Neuron (in vitro differentiated cells): ENCODE data around the gene SLC25A47.
"Not testable (repeated sequence)": the region's sequence is repeated elsewhere in the genome, so short reads cannot be mapped to it uniquely, and the experiment has no call there.

ENCODE experiments used
- H2AFZ ChIP-seq: one replicate; pipeline ENCODE4 v1.6.1; 2013; ENCODE audit warnings: low read depth, mild to moderate bottlenecking, inconsistent platforms, low read length, moderate library complexity
- H3K27me3 ChIP-seq: one replicate; pipeline ENCODE4 v1.6.1; 2013; ENCODE audit warnings: low read length; ENCODE audit not compliant: insufficient read depth
- H3K36me3 ChIP-seq: one replicate; pipeline ENCODE4 v1.6.1; 2013; ENCODE audit warnings: low read length; ENCODE audit not compliant: insufficient read depth
- H3K4me1 ChIP-seq: one replicate; pipeline ENCODE4 v1.6.1; 2013; ENCODE audit warnings: low read length; ENCODE audit not compliant: insufficient read depth
- H3K4me3 ChIP-seq: 2 replicates; pipeline ENCODE4 v1.5.1; 2013; ENCODE audit warnings: mild to moderate bottlenecking, low read length, moderate library complexity
- H3K9me3 ChIP-seq: one replicate; pipeline ENCODE4 v1.6.1; 2013; ENCODE audit warnings: low read length

Gene SLC25A47

GRCh38 chr14:100285913-100286400 lies 37.2 kb upstream of the SLC25A47 start:
- Histone ChIP-seq H3K4me3 (no peak overlapping the region), H3K36me3 (peaks cover 16% of the 10 kb centered on the region), H3K27me3 (no peaks in the 10 kb centered on the region), H3K9me3 (no peaks in the 10 kb centered on the region), H3K4me1 (peaks cover 6% of the 10 kb centered on the region), H2AFZ (no peak overlapping the region)

- Histone ChIP-seq H2AFZ (no peak overlapping the region), H3K36me3 (peaks cover 16% of the 10 kb centered on the region), H3K4me3 (no peak overlapping the region), H3K4me1 (peaks cover 8% of the 10 kb centered on the region), H3K27me3 (no peaks in the 10 kb centered on the region), H3K9me3 (no peaks in the 10 kb centered on the region)
Measured at GRCh38 chr14:100286484-100287191, 36.5 kb upstream of the SLC25A47 start.

DNA sequence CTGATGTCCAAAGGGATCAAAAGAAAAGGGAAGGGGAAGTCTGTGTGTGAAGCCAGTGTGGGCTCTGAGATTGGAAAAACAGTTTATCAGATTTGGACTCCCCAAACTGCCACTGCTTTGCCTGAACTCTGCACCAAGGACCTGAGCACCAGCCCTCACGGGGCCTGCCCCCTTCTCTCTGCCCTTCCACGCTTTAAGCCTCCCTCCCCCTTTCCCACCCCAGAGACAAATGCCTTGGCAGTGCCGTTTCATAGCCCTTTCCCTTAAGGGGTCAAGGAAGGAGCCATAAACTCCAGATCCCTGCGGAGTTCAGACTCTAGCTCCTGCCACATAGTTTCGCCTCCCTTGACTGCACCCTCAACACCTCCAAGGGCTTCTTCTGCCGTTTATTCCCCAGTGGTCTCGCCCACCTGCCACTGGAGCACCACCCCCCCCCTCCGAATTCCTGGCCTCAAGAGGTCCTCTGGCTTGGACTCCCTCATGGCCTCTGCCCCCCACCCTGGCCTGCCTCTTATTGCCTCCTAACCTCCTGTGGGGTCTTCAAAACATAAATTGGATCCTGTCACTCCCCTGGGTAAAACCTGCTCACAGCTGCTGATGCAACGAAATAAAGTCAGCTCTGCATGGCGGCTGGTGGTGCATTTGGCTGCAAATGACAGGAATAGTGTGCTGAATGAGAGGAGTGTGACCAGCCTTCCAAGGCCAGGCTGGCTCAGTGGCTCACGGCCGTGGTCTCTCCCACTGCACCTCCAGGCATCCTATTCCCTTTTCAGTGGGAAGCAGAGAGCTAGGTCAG lies 35.7 kb upstream of the SLC25A47 start:
- no peaks in the 10 kb centered on the region for H3K9me3 ChIP-seq
- peaks cover 8% of the 10 kb centered on the region for H3K4me1 ChIP-seq
- no peak overlapping the region for H3K4me3 ChIP-seq
- no peak overlapping the region for H2AFZ ChIP-seq
- H3K27me3 ChIP-seq = no peaks in the 10 kb centered on the region
- peaks cover 21% of the 10 kb centered on the region for H3K36me3 ChIP-seq

DNA sequence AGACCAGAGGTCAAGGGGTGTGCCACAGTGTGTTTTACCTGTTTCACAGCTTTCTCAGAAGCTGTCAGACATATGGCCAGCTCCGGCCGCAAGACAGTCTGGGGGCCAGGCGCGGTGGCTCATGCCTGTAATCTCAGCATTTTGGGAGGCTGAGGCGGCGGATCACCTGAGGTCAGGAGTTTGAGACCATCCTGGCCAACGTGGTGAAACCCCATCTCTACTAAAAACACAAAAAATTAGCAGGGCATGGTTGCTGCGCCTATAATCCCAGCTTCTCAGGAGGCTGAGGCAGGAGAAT lies 35.2 kb upstream of the SLC25A47 start:
- H3K4me1 ChIP-seq, H2AFZ ChIP-seq, H3K27me3 ChIP-seq, H3K4me3 ChIP-seq, H3K9me3 ChIP-seq: not testable (repeated sequence)
- peaks cover 26% of the 10 kb centered on the region for H3K36me3 ChIP-seq

- Histone ChIP-seq H3K9me3 (no peaks in the 10 kb centered on the region), H3K36me3 (peaks cover 32% of the 10 kb centered on the region), H2AFZ (no peak overlapping the region), H3K4me3 (no peak overlapping the region), H3K27me3 (no peaks in the 10 kb centered on the region), H3K4me1 (peaks cover 8% of the 10 kb centered on the region)
Measured at GRCh38 chr14:100288382-100289185, 34.6 kb upstream of the SLC25A47 start.

GRCh38 chr14:100289916-100290606 lies 33.1 kb upstream of the SLC25A47 start:
- Histone ChIP-seq H3K9me3 (no peaks in the 10 kb centered on the region), H3K36me3 (peaks cover 32% of the 10 kb centered on the region), H3K27me3 (no peaks in the 10 kb centered on the region), H2AFZ (no peak overlapping the region), H3K4me1 (peaks cover 8% of the 10 kb centered on the region), H3K4me3 (no peak overlapping the region)

GRCh38 chr14:100290607-100291304 lies 32.4 kb upstream of the SLC25A47 start:
- H3K4me3 ChIP-seq = no peak overlapping the region
- no peaks in the 10 kb centered on the region for H3K9me3 ChIP-seq
- peaks cover 32% of the 10 kb centered on the region for H3K36me3 ChIP-seq
- no peak overlapping the region for H2AFZ ChIP-seq
- H3K27me3 ChIP-seq = no peaks in the 10 kb centered on the region
- H3K4me1 ChIP-seq = peaks cover 8% of the 10 kb centered on the region

GRCh38 chr14:100291305-100292075 lies 31.6 kb upstream of the SLC25A47 start:
- Histone ChIP-seq H2AFZ (no peak overlapping the region), H3K9me3 (no peaks in the 10 kb centered on the region), H3K4me3 (no peak overlapping the region), H3K36me3 (peaks cover 32% of the 10 kb centered on the region), H3K4me1 (peaks cover 8% of the 10 kb centered on the region), H3K27me3 (no peaks in the 10 kb centered on the region)

DNA sequence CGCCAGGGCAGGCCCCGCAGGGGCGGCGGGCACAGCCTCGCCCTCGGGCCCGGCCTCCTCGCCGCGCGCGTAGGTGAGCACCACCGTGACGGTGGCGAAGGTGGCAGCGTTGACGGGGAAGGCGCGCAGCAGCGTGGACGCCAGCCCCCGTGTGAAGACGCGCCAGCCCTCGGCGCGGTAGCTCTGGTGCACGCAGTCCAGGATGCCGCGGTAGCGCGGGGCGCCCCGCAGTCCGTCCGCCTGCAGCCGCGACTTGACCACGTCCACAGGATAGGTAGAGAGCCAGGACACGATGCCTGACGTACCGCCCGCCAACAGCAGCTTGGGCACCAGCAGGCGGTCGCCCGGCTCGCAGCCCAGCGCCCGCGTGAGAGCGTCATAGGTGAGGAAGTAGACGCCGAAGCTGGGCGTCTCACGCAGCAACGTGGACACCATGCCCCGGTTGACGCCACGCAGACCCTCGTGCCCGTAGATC lies 30.8 kb upstream of the SLC25A47 start:
- Histone ChIP-seq H3K4me3 (no peak overlapping the region), H3K4me1 (peaks cover 8% of the 10 kb centered on the region), H3K36me3 (peaks cover 32% of the 10 kb centered on the region)

DNA sequence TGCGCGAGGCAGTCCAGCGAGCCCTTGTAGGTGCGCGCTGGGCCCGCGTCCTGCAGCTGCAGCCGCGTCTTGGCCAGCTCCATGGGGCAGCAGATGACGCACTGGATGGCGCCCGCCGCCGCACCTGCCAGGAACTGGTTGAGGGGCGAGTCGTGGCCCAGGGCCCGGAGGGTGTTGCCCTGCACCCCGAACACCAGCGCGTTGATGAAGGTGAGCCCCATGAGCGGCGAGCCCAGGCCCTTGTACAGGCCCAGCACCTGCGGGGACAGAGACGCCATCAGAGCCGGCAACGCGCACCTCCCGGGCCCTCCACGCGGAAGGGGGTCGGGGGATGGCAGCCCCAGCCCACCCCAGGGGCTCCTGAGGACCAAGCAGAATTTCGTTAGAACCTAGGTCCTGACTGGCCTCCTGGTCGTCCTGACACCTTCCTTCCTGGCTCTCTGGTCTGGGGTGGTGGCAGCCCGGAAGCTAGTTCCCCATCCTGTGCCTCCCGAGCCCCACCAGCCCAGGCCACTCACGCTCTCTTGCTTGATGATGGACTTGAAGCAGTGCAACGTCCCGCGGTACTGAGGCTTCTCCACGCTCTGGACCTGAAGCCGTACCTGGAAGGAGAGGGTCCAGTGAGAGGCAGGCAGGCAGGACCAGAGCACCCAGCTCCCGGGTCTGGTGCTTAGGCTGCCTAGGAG lies 30.2 kb upstream of the SLC25A47 start:
- H3K36me3 ChIP-seq = peaks cover 35% of the 10 kb centered on the region
- no peak overlapping the region for H3K4me3 ChIP-seq
- no peak overlapping the region for H2AFZ ChIP-seq
- no peaks in the 10 kb centered on the region for H3K27me3 ChIP-seq
- peaks cover 8% of the 10 kb centered on the region for H3K4me1 ChIP-seq
- no peaks in the 10 kb centered on the region for H3K9me3 ChIP-seq

More for the DNA sequence above, 30.8 kb upstream of the SLC25A47 start:
- no peak overlapping the region for H2AFZ ChIP-seq
- H3K27me3 ChIP-seq = no peaks in the 10 kb centered on the region
- no peaks in the 10 kb centered on the region for H3K9me3 ChIP-seq

DNA sequence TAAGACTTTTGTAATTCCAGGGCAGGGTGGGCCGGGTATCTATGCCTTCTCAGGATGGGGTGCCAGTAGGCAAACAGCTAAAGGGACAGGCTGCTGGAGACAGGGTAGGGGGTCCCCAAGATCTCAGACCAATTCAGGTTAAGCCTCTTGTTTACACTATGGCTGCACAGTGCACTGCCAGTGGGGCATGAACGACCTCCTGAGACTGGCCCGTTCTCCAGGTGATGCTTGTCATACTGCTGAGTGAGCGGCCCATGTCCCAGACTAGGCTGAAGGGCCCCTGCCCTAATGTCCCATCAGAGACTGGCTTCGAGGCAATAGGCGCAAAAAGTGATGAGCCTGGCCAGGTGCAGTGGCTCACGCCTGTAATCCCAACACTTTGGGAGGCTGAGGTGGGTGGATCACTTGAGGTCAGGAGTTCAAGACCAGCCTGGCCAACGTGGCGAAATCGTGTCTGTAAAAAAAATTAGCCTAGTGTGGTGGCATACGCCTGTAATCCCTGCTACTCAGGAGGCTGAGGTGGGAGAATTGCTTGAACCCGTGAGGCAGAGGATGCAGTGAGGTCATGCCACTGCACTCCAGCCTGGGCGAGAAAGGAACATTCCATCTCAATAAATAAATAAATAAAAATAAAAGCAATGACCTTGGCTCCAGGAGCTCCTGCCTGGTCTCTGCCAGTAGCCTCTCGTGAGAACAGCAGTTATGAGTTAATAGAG lies 29.5 kb upstream of the SLC25A47 start:
- Histone ChIP-seq H3K36me3 (peaks cover 43% of the 10 kb centered on the region), H2AFZ (no peak overlapping the region), H3K9me3 (no peaks in the 10 kb centered on the region), H3K4me1 (peaks cover 8% of the 10 kb centered on the region), H3K4me3 (no peak overlapping the region), H3K27me3 (no peaks in the 10 kb centered on the region)
